Sciatic nerve (tissue), 2 donors: ENCODE measurements around the gene RNASET2. TPM values are rescaled to one million over a fixed set of nuclear protein-coding genes. Genes with fewer than 3 reads are reported as not detected.
"Not testable (repeated sequence)": the region's sequence is repeated elsewhere in the genome, so short reads cannot be mapped to it uniquely, and the experiment has no call there.

Experiments
- ATAC-seq: fragments of 200-7000 bp; cut with Tn5 transposase; one replicate; pipeline ENCODE4 v1.9.1; 2020; ENCODE audit warnings: mild to moderate bottlenecking, moderate library complexity
- DNase-seq: peaks from one replicate; pipeline ENCODE4 v3.0.0-alpha.2; 2020; ENCODE audit warnings: low spot score
- intact Hi-C: fragments of 100-400 bp; cut with DNase I; formaldehyde crosslinking; loops from one replicate; pipeline ENCODE4 v1.14.2; 2022
- total RNA-seq: library from RNA; stranded (reverse); fragmentation: NEBNext Ultra II Directional; extraction: Animal tissue kit (Norgen Biotek cat#: 25700); gene quantifications from one replicate; pipeline ENCODE4 v1.2.1, GENCODE V29; 2021
- donor health status: DM: no; HTN: no; CAD: no.
- donor health status: DM: no; HTN: no; CAD: no.

RNASET2 gene
- total RNA-seq, 1 donor from 2014 or later: 70.4 TPM

GRCh38 chr6:166950443-166950821 lies 5.9 kb downstream of the RNASET2 start:
- peak; percentile 54 for ATAC-seq
- intact Hi-C loops: no loop called here
- DNase-seq: no peak

GRCh38 chr6:166949528-166950442 lies 6.6 kb downstream of the RNASET2 start:
- intact Hi-C loops: no loop called here
- peak; percentile 18 for ATAC-seq
- DNase-seq: no peak

GRCh38 chr6:166948724-166949123 lies 7.6 kb downstream of the RNASET2 start:
- DNase-seq, intact Hi-C loops, ATAC-seq: not testable (repeated sequence)

- DNase-seq (no peak), ATAC-seq (no peak)
- intact Hi-C loops: no loop called here
These were observed 9.1 kb downstream of the RNASET2 start for GRCh38 chr6:166947251-166947650.

- DNase-seq (no peak), ATAC-seq (no peak)
These were observed 10.2 kb downstream of the RNASET2 start for GRCh38 chr6:166946125-166946524.

GRCh38 chr6:166944666-166945256 lies 11.6 kb downstream of the RNASET2 start:
- intact Hi-C loops: no loop called here
- no peak for DNase-seq
- no peak for ATAC-seq

More at GRCh38 chr6:166946125-166946524, 10.2 kb downstream of the RNASET2 start:
- intact Hi-C loops: no loop called here

- DNase-seq: no peak
- no peak for ATAC-seq
- intact Hi-C loops: no loop called here
These were observed 13.8 kb downstream of the RNASET2 start for GRCh38 chr6:166942393-166943168.

- no peak for ATAC-seq
- intact Hi-C loops: no loop called here
These were observed 15.7 kb downstream of the RNASET2 start for GRCh38 chr6:166940643-166941068.

GRCh38 chr6:166939894-166940293 lies 16.5 kb downstream of the RNASET2 start:
- DNase-seq: no peak
- ATAC-seq: no peak
- intact Hi-C loops: no loop called here

More at GRCh38 chr6:166940643-166941068, 15.7 kb downstream of the RNASET2 start:
- DNase-seq: no peak

GRCh38 chr6:166939345-166939744 lies 17.0 kb downstream of the RNASET2 start:
- intact Hi-C loops: no loop called here
- no peak for DNase-seq
- no peak for ATAC-seq

GRCh38 chr6:166938704-166939103 lies 17.6 kb downstream of the RNASET2 start:
- DNase-seq (no peak), ATAC-seq (no peak)
- intact Hi-C loops: no loop called here

GRCh38 chr6:166938150-166938549 lies 18.2 kb downstream of the RNASET2 start:
- intact Hi-C loops: no loop called here
- no peak for ATAC-seq
- no peak for DNase-seq

- ATAC-seq (no peak), DNase-seq (no peak)
- intact Hi-C loops: no loop called here
These were observed 18.6 kb downstream of the RNASET2 start for GRCh38 chr6:166937746-166938145.

GRCh38 chr6:166936079-166936787 lies 20.1 kb downstream of the RNASET2 start:
- DNase-seq: no peak
- intact Hi-C loops: no loop called here
- ATAC-seq: no peak

- intact Hi-C loops: no loop called here
- DNase-seq (no peak), ATAC-seq (no peak)
These were observed 21.0 kb downstream of the RNASET2 start for GRCh38 chr6:166935353-166935752.

GRCh38 chr6:166934174-166934573 lies 22.2 kb downstream of the RNASET2 start:
- ATAC-seq (no peak), DNase-seq (no peak)
- intact Hi-C loops: no loop called here

GRCh38 chr6:166933396-166933795 lies 23.0 kb downstream of the RNASET2 start:
- DNase-seq: no peak
- intact Hi-C loops: no loop called here

GRCh38 chr6:166932616-166933015 lies 23.7 kb downstream of the RNASET2 start:
- intact Hi-C loops: no loop called here
- DNase-seq: no peak
- ATAC-seq: no peak

More at GRCh38 chr6:166933396-166933795, 23.0 kb downstream of the RNASET2 start:
- no peak for ATAC-seq

GRCh38 chr6:166932116-166932515 lies 24.2 kb downstream of the RNASET2 start:
- intact Hi-C loops: no loop called here
- no peak for DNase-seq

More at GRCh38 chr6:166932116-166932515, 24.2 kb downstream of the RNASET2 start:
- no peak for ATAC-seq
